PFSK-1 (cell line): Measurements from ENCODE around the gene TMEM163.

Experiments
- FOXP2 ChIP-seq: optimal IDR thresholded peaks from 2 replicates; pipeline ENCODE3; 2011; ENCODE audit warnings: borderline replicate concordance, control low read depth, inconsistent platforms; ENCODE audit not compliant: insufficient read depth; ENCODE audit errors: extremely low read length, extremely low read depth
- POLR2AphosphoS5 ChIP-seq: IDR thresholded peaks from 2 replicates; pipeline ENCODE4 v1.6.1; 2012; ENCODE audit warnings: low read depth, mild to moderate bottlenecking, control low read depth, low read length, moderate library complexity
- SIN3A ChIP-seq: IDR thresholded peaks from 2 replicates; pipeline ENCODE4 v1.6.1; 2012; ENCODE audit warnings: mild to moderate bottlenecking, low read length, moderate library complexity, borderline replicate concordance; ENCODE audit not compliant: insufficient read depth
- TAF1 ChIP-seq: IDR thresholded peaks from 2 replicates; pipeline ENCODE4 v1.6.1; 2012; ENCODE audit warnings: low read length, control low read depth, borderline replicate concordance; ENCODE audit not compliant: insufficient read depth
- TF ChIP-seq, protein P1 (sequence below), 2 experiments: IDR thresholded peaks; 2 replicates each; pipeline versions ENCODE4 v1.6.1 to v1.8.0; 2011 to 2012; ENCODE audit warnings: low read depth in 2 of 2, low read length in 2 of 2, control low read depth in 1 of 2, inconsistent platforms in 1 of 2, mild to moderate bottlenecking in 1 of 2, moderate library complexity in 1 of 2; ENCODE audit not compliant: insufficient read depth in 1 of 2

TMEM163 gene

GRCh38 chr2:134408386-134408785 is 310.4 kb downstream of the TMEM163 start:
- no peak for TF ChIP-seq POLR2AphosphoS5
- no peak for TF ChIP-seq FOXP2
- TF ChIP-seq TAF1: no peak
- no peak for TF ChIP-seq SIN3A
- TF ChIP-seq, protein P1, sequence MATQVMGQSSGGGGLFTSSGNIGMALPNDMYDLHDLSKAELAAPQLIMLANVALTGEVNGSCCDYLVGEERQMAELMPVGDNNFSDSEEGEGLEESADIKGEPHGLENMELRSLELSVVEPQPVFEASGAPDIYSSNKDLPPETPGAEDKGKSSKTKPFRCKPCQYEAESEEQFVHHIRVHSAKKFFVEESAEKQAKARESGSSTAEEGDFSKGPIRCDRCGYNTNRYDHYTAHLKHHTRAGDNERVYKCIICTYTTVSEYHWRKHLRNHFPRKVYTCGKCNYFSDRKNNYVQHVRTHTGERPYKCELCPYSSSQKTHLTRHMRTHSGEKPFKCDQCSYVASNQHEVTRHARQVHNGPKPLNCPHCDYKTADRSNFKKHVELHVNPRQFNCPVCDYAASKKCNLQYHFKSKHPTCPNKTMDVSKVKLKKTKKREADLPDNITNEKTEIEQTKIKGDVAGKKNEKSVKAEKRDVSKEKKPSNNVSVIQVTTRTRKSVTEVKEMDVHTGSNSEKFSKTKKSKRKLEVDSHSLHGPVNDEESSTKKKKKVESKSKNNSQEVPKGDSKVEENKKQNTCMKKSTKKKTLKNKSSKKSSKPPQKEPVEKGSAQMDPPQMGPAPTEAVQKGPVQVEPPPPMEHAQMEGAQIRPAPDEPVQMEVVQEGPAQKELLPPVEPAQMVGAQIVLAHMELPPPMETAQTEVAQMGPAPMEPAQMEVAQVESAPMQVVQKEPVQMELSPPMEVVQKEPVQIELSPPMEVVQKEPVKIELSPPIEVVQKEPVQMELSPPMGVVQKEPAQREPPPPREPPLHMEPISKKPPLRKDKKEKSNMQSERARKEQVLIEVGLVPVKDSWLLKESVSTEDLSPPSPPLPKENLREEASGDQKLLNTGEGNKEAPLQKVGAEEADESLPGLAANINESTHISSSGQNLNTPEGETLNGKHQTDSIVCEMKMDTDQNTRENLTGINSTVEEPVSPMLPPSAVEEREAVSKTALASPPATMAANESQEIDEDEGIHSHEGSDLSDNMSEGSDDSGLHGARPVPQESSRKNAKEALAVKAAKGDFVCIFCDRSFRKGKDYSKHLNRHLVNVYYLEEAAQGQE (IDR thresholded peaks at IDR 0.05; ENCODE audit: insufficient read depth in 1 of 2, low read depth in 2 of 2, low read length in 2 of 2): no peak

- TF ChIP-seq POLR2AphosphoS5 (no peak), TAF1 (no peak), SIN3A (no peak), FOXP2 (no peak)
- TF ChIP-seq, protein P1 (IDR thresholded peaks at IDR 0.05; ENCODE audit: insufficient read depth in 1 of 2, low read depth in 2 of 2, low read length in 2 of 2): no peak
Measured at GRCh38 chr2:134407154-134407890, 311.5 kb downstream of the TMEM163 start.

- TF ChIP-seq FOXP2: no peak
- no peak for TF ChIP-seq SIN3A
- TF ChIP-seq, protein P1 (IDR thresholded peaks at IDR 0.05; ENCODE audit: insufficient read depth in 1 of 2, low read depth in 2 of 2, low read length in 2 of 2): no peak
- TF ChIP-seq TAF1: no peak
Measured at GRCh38 chr2:134406736-134407135, 312.1 kb downstream of the TMEM163 start.

- no peak for TF ChIP-seq POLR2AphosphoS5
- TF ChIP-seq FOXP2: no peak
- TF ChIP-seq SIN3A: no peak
- TF ChIP-seq TAF1: no peak
- TF ChIP-seq, protein P1 (IDR thresholded peaks at IDR 0.05; ENCODE audit: insufficient read depth in 1 of 2, low read depth in 2 of 2, low read length in 2 of 2): no peak
Measured at GRCh38 chr2:134406311-134406710, 312.5 kb downstream of the TMEM163 start.
